Activated T-helper 1 cell treated with anti-CD3 and anti-CD28 coated beads, Interleukin-12 subunit alpha, Interleukin-12 subunit beta, Interleukin-2, Interleukin-4 antibody, amounts not matched to agents 30 ng/mL and 10 ng/mL and 1 ng/mL, durations not matched to agents 14 hours and 24 hours and 36 hours (primary cell): Measurements from ENCODE around the gene KLHDC8B. TPM values are rescaled to one million over a fixed set of nuclear protein-coding genes. Genes with fewer than 3 reads are reported as not detected.

ENCODE experiments used
- DNase-seq: peaks from one replicate; pipeline ENCODE4 v3.0.0; 2021; ENCODE audit warnings: low spot score
- H3K27ac Mint-ChIP-seq: one replicate; pipeline ENCODE4 v1.8.0; 2021; ENCODE audit warnings: mild to moderate bottlenecking, mixed read lengths
- H3K27me3 Mint-ChIP-seq: one replicate; pipeline ENCODE4 v1.8.0; 2022; ENCODE audit warnings: mild to moderate bottlenecking, moderate library complexity, mixed read lengths; ENCODE audit not compliant: insufficient read depth
- H3K36me3 Mint-ChIP-seq: one replicate; pipeline ENCODE4 v1.8.0; 2021; ENCODE audit warnings: low read depth, mixed read lengths
- H3K4me1 Mint-ChIP-seq: one replicate; pipeline ENCODE4 v1.8.0; 2021; ENCODE audit warnings: low read depth, mixed read lengths
- H3K4me3 Mint-ChIP-seq: one replicate; pipeline ENCODE4 v1.8.0; 2021; ENCODE audit warnings: mild to moderate bottlenecking, moderate library complexity, mixed read lengths
- H3K9me3 Mint-ChIP-seq: one replicate; pipeline ENCODE4 v1.8.0; 2021; ENCODE audit warnings: mixed read lengths
- intact Hi-C: fragments of 100-400 bp; cut with micrococcal nuclease; formaldehyde crosslinking; loops from one replicate; pipeline ENCODE4 v1.15.1; 2024
- total RNA-seq: library from RNA; stranded (reverse); gene quantifications from 2 replicates; pipeline ENCODE4 v1.2.3, GENCODE V29; 2022

KLHDC8B gene
- total RNA-seq, 1 donor from 2014 or later = 2.9 TPM

DNA sequence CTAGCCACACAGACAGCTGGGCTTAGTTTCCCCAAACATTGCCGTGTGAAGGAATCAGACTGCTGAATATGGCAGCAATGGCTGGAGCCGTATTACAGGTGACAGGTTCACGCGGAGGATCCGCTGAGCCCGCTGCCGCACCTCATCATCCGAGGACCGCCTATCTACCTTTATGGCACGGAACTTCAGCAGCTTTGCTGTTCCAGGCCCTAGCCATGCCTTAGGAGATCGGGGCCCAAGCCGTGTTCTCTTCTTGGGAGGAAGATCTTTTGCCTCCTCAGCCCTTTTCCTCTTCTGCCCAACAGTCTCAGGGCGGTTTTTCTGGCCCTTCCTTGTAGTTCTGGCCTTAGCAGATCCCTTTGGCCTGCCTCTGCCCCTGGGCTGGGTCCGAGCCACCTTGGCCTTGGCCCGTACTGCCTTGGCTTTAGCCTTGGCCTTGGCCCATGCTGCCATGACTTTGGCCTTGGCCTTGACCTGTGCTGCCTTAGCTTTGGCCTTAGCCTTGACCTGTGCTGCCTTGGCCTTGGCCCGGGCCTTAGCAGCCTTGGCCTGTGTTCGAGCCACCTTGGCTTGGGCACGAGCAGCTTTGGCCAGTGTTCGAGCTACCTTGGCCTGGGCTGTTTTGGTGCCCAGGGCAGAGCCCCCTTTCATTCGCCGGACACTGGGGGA lies 8.5 kb upstream of the KLHDC8B start:
- peaks cover 20% of the 10 kb centered on the region for H3K36me3 Mint-ChIP-seq
- no peak overlapping the region for H3K27ac Mint-ChIP-seq
- H3K27me3 Mint-ChIP-seq = no peaks in the 10 kb centered on the region
- H3K4me3 Mint-ChIP-seq = no peak overlapping the region
- no peaks in the 10 kb centered on the region for H3K9me3 Mint-ChIP-seq
- no peak for DNase-seq
- intact Hi-C loops = no loop called here
- peaks cover 14% of the 10 kb centered on the region for H3K4me1 Mint-ChIP-seq

DNA sequence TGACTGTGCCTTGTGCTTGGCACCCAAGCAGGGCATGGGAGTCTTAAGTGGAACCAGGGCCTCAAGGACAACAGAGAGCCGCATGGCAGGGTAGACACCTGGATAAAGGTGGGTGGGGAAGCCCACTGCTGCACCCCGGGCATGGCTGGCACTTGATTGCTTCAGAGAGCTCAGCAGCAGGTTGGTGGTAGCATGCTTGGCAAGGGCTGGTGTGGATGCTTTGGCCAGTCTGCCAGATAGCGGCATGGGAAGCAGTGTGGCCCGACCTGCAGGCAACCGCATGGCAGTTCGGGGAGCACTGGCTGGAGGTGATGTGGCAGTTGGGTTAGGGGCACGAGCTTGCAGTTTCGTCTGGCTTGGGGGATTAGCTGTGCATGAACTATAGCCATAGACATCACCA lies 7.8 kb upstream of the KLHDC8B start:
- peaks cover 14% of the 10 kb centered on the region for H3K4me1 Mint-ChIP-seq
- H3K4me3 Mint-ChIP-seq = peak overlapping the region; percentile 51
- intact Hi-C loops = no loop called here
- no peaks in the 10 kb centered on the region for H3K9me3 Mint-ChIP-seq
- H3K27me3 Mint-ChIP-seq = no peaks in the 10 kb centered on the region
- H3K36me3 Mint-ChIP-seq = peaks cover 20% of the 10 kb centered on the region
- no peak for DNase-seq
- no peak overlapping the region for H3K27ac Mint-ChIP-seq

DNA sequence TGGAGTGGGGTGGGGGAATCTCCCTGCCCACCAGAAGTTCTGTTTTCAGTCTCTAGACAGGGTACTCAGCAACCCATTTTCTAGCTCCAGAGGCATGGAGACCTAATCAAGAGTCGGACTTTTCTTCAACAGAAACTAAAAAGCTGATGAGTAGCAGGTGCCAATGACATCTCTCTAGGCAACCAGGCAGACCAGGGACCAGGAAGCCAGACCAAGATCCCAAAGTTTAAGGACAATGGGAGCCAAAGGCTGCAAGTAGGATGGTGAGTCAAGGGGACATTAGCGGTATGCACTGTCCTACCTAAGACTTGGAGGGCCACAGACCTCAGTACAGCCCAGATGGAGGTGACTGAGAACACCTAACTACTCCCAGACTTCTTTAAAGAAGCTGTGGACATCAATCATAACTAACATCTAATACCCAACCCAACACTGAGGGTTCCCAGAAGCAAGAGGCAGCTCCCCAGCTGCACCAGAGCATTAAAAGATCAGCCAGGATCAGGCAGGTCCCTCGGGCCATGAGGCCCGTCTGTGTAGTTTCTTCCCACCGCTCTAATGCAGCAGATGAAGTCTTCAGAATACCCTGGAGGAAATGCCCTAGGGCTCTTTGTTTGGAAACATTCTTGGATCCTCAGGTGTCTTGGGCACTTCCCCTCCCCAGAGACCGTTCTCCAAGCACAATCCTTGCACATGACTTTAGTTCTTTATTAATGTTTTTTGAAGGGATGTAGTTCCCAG lies 6.2 kb upstream of the KLHDC8B start:
- H3K27ac Mint-ChIP-seq = peak overlapping the region; percentile 88
- H3K36me3 Mint-ChIP-seq = peaks cover 20% of the 10 kb centered on the region
- H3K27me3 Mint-ChIP-seq = no peaks in the 10 kb centered on the region
- H3K9me3 Mint-ChIP-seq = no peaks in the 10 kb centered on the region
- peaks cover 14% of the 10 kb centered on the region for H3K4me1 Mint-ChIP-seq
- intact Hi-C loops = no loop called here
- no peak for DNase-seq
- peak overlapping the region; percentile 97 for H3K4me3 Mint-ChIP-seq

DNA sequence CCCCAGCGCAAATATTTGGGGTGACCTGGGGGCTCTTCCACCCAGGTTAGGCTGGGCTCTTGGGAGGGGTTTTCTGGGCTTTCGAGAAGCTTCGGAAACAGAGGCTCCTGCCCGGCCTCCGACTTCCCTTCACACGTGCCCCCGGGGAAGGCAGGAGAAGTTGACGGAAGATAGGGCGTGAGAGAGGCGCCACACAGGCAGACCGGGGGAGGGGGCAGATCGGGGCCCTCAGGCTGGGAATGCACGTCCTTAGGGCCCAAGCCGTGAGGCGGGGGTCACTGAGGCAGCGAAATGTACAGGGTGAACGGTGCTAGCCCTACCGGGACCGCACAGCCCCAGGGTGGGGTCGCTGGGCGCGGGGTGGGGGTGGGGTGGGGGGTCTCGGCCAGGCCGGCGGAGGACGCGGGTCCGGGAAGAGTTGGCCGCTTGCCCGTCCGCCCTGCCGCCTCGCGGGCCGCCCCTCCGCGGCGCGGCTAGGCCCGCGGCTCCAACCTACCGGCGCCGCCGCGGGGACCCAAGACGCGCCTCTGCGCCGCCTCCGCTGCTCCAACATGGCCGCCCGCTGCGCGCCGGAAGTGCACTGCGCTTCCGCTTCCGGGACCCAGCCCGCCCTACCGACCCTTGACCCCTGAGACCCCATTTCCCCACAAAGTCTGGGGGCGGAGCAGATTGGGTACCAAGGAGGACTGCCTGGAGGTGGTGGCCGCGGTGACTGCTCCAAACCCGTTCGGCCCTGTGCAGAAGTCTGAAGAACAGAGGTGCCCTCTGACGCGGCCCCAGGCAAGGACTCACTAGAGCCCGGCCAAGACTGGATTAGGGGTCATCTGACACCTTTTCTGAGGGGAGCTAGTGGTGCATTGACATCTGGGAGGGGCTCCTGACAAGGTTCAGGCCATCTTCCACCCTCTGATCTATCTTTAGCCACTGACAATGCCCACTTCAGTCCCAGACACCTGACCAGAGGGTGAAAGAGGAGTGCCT lies 5.3 kb upstream of the KLHDC8B start, which contains the start of gene CCDC71:
TSS of gene CCDC71 (minus strand) at position 561 of the 981 bp plus-strand sequence. CDS start 2,123 bp downstream, outside the sequence.
- H3K27me3 Mint-ChIP-seq = no peaks in the 10 kb centered on the region
- peak; percentile 71 for DNase-seq
- intact Hi-C loops = loop anchor here (1.0 kb wide), 2 partner anchors 46 to 174 kb away; partner anchors contain the start of genes USP19 and USP4
- H3K9me3 Mint-ChIP-seq = no peaks in the 10 kb centered on the region
- H3K4me1 Mint-ChIP-seq = peaks cover 18% of the 10 kb centered on the region
- peaks cover 20% of the 10 kb centered on the region for H3K36me3 Mint-ChIP-seq
- H3K4me3 Mint-ChIP-seq = peak within 1 kb of the TSS; percentile 97
- H3K27ac Mint-ChIP-seq = peak within 1 kb of the TSS; percentile 88

DNA sequence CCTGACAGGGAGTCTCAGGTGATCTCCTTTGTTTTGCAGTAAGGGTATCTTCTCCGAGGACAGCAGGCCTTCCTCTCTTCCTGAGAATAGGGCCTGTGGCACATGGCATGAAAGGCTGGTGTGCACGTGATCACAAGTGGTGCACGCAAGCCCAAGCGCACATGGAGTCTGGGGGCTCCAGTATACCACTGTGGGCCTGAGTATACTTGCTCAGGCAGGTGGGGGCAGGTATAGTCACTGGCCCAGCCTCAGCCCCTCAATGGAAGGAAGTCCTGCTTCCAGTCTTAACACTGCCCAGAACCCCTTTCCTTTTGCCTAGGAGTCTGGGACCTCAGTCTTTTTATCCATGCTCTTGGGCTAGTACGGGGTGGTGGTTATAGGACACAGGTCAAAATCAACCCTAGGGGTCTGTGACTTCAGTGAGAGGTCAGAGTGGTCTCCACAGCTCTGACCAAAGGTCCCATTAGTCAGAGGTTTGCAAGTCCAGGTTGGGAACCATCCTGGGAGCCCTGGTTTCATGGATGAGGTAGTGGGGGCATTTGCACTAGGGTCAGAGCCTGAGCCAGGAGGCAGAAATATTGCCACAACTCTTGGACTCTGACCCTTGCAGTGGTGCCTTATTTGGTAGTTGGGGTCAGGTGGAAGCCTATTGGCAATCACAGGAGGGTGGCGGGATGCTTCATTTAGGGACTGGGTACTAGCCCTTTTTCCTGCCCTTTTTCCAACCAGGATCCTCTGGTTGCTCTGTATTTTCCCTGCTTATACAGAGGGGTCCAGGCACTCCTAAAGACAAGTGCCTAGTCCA lies 4.4 kb upstream of the KLHDC8B start:
- intact Hi-C loops = loop anchor here (1.0 kb wide), 2 partner anchors 47 to 173 kb away; partner anchors contain the start of genes USP19 and USP4
- Mint-ChIP-seq H3K4me1 (peaks cover 20% of the 10 kb centered on the region), H3K27me3 (no peaks in the 10 kb centered on the region), H3K36me3 (peaks cover 20% of the 10 kb centered on the region), H3K27ac (peak overlapping the region; percentile 85), H3K9me3 (no peaks in the 10 kb centered on the region), H3K4me3 (peak overlapping the region; percentile 89)
- DNase-seq = no peak

DNA sequence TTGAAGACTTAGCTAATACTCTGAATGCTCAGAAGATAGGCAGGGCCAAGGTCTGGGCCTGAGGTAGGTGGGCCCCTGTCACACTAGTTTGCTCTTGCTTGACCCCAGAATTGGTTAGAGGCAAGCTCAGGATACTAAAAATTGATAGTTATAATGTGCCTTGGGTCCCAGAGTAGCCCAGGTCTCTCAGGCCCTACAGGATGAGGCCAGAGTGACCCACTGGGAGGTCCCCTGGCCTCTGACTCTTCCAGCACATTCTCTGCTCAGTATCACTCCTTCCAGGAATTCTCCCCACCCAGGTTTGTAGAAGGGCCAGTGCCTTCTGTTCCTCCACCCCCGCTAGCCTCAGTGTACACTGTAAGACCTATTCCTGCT lies 667 bp upstream of the KLHDC8B start:
- no peaks in the 10 kb centered on the region for H3K9me3 Mint-ChIP-seq
- intact Hi-C loops = loop anchor here (1.0 to 2.0 kb wide), 4 partner anchors 66 to 279 kb away; partner anchors contain the start of genes C3orf62, QARS1 and QRICH1
- peaks cover 2% of the 10 kb centered on the region for H3K36me3 Mint-ChIP-seq
- H3K27ac Mint-ChIP-seq = peak overlapping the region; percentile 63
- H3K4me1 Mint-ChIP-seq = peaks cover 6% of the 10 kb centered on the region
- no peaks in the 10 kb centered on the region for H3K27me3 Mint-ChIP-seq
- DNase-seq = no peak
- H3K4me3 Mint-ChIP-seq = peak overlapping the region; percentile 88

DNA sequence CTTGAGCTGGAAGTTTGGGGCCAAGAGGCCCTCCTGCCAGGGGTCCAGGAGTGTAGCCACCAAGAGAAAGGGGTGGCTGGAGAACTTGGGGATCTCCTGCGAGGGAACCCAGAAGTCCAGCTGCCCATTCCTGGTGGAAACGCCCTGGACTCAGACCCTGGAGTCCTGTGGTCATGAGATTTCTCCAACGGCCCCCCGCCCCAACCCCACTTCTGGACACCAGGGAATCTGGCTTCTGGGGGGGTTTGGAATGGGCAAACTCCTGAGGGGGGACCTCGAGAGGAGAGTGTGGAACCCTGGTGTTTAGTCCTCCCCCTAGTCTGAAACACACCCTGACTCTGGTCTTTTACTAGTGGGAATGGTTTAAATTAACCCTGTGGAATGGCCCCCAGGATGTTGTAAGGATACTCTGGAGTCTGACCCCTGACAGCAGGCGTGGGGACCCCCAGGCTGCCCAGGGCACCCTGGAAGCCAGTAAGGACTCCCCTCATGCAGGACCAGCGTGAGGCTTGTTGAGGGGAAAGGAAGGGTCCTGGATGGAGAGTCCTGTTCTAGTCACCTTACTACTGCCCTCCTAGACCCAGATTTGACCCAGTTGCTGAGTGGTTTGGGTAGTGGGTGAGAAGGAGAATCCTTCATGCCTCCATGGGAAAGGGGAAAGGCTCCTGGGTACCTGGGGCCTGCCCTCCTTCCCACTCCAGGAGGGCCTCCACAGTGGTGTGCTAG lies 540 bp downstream of the KLHDC8B start:
- H3K27ac Mint-ChIP-seq = no peak overlapping the region
- intact Hi-C loops = loop anchor here (1.0 to 2.0 kb wide), 4 partner anchors 67 to 277 kb away; partner anchors contain the start of genes C3orf62, QARS1 and QRICH1

DNA sequence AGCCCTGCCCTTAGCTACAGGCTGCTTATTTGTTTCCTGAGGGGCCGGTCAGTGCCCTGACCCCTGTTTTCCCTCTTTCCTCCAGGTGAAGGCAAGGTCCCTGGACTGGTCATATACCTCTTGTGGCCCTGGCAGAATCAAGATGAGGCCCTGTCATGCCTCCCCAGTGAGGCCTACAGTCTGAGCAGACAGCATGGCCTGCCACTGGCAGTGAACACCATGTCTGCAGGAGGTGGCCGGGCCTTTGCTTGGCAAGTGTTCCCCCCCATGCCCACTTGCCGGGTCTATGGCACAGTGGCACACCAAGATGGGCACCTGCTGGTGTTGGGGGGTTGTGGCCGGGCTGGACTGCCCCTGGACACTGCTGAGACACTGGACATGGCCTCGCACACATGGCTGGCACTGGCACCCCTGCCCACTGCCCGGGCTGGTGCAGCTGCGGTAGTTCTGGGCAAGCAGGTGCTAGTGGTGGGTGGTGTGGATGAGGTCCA lies 1.2 kb downstream of the KLHDC8B start:
- H3K36me3 Mint-ChIP-seq = no peaks in the 10 kb centered on the region
- H3K27ac Mint-ChIP-seq = no peak overlapping the region
- no peak for DNase-seq
- H3K4me1 Mint-ChIP-seq = peaks cover 6% of the 10 kb centered on the region
- H3K4me3 Mint-ChIP-seq = peak overlapping the region; percentile 19
- H3K27me3 Mint-ChIP-seq = no peaks in the 10 kb centered on the region
- intact Hi-C loops = no loop called here
- no peaks in the 10 kb centered on the region for H3K9me3 Mint-ChIP-seq

More for the DNA sequence above, 540 bp downstream of the KLHDC8B start:
- no peak for DNase-seq
- no peaks in the 10 kb centered on the region for H3K36me3 Mint-ChIP-seq
- H3K27me3 Mint-ChIP-seq = no peaks in the 10 kb centered on the region
- no peaks in the 10 kb centered on the region for H3K9me3 Mint-ChIP-seq
- peaks cover 6% of the 10 kb centered on the region for H3K4me1 Mint-ChIP-seq
- H3K4me3 Mint-ChIP-seq = peak overlapping the region; percentile 60

DNA sequence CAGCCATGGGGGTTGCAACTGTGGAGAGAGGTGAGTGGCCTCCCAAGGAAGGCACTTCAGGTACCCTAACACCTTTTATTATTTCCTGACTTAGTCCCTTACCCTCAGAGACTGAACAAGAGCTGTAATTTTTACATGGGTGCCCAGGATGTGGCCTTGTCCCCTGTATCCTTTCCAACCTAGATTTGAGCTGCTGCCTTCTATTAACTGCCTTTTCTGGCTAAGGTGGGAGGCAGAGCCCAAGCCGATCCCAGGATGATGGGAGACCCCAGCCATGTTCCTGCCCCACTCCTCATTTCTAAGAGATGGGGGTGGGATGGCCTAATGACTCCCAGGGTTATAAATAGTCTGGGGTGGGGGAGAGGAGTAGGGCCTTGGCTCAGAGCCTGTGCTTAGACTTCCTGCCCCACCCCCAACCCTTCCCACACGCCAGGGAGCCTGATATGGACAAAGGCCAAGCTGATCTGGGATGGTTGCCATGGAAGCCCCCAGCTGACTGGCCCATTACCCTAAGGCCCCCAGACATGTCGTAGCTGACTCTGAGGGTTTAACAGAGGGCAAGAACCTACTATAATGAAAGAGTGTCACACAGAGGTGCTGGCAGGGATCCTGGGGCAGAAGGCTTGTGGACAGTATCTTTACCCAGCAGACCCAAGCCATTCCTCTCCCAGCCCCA lies 1.9 kb downstream of the KLHDC8B start:
- DNase-seq = no peak
- no peaks in the 10 kb centered on the region for H3K36me3 Mint-ChIP-seq
- no peak overlapping the region for H3K4me3 Mint-ChIP-seq
- no peaks in the 10 kb centered on the region for H3K9me3 Mint-ChIP-seq
- no peak overlapping the region for H3K27ac Mint-ChIP-seq
- intact Hi-C loops = no loop called here
- H3K27me3 Mint-ChIP-seq = no peaks in the 10 kb centered on the region
- H3K4me1 Mint-ChIP-seq = peaks cover 6% of the 10 kb centered on the region

DNA sequence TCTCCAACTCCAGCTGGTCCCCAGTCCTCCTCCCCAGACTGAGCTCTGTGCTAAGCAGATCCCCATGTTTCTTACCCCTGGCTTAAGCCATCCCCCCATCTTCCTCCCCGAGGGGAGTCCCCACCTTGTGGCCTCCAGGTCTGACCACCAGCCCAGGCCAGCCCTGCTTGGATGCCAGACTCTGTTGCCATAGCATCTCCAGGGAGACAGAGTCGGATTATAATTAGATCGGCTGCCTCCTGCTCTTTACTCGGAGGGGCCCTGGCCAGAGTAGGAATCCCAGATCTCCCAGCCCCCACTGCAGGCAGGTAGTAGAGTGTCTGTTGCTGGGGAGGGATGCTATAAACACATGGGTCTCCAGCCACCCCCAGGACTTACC lies 2.4 kb downstream of the KLHDC8B start:
- no peak for DNase-seq
- intact Hi-C loops = no loop called here
- Mint-ChIP-seq H3K36me3 (no peaks in the 10 kb centered on the region), H3K27ac (no peak overlapping the region), H3K27me3 (no peaks in the 10 kb centered on the region), H3K4me3 (no peak overlapping the region), H3K9me3 (no peaks in the 10 kb centered on the region), H3K4me1 (peaks cover 6% of the 10 kb centered on the region)

DNA sequence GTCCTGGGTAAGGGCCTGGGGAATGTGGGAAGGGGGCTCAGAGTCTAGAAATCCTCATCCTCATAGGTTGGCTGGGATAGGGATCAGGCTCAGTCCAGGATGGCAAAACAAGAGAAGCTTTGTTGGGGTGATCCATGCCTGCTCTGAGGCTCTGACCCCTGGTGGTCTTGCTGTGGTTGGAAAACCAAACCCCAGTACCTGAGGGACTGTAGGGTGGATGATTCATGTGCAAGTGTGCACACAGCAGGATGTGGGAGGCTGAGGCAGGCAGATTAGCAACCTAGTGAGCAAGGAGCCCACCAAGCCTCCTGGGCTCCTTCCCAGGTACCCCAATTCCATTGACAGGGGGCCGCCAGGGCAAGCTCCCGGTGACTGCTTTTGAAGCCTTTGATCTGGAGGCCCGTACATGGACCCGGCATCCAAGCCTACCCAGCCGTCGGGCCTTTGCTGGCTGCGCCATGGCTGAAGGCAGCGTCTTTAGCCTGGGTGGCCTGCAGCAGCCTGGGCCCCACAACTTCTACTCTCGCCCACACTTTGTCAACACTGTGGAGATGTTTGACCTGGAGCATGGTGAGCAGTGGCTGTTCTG lies 3.1 kb downstream of the KLHDC8B start:
- H3K27me3 Mint-ChIP-seq = peaks cover 2% of the 10 kb centered on the region
- H3K4me3 Mint-ChIP-seq = no peak overlapping the region
- H3K9me3 Mint-ChIP-seq = no peaks in the 10 kb centered on the region
- H3K27ac Mint-ChIP-seq = no peak overlapping the region
- no peaks in the 10 kb centered on the region for H3K36me3 Mint-ChIP-seq
- peaks cover 6% of the 10 kb centered on the region for H3K4me1 Mint-ChIP-seq
- no peak for DNase-seq
- intact Hi-C loops = no loop called here
